Thyroid gland (tissue), 4 donors: ENCODE measurements around the gene IKZF1.

Experiments
- POLR2A ChIP-seq, 2 donors: fragments of 450-650 bp; IDR thresholded peaks; one replicate each; pipeline ENCODE4 v1.6.1; 2017; ENCODE audit warnings: antibody characterized with exemption in 2 of 2, mild to moderate bottlenecking in 2 of 2, moderate library complexity in 1 of 2
- TF ChIP-seq, protein P1 (sequence below), 6 experiments: fragments of 200-600 bp in 3 of 6; fragments of 450-650 bp in 3 of 6; sonication (generic) in 3 of 6; IDR thresholded peaks; one replicate each; pipeline ENCODE4 v1.5.1; 2016 to 2019; ENCODE audit warnings: antibody characterized with exemption in 6 of 6, mild to moderate bottlenecking in 2 of 6, inconsistent platforms in 1 of 6, moderate library complexity in 1 of 6

DNA sequence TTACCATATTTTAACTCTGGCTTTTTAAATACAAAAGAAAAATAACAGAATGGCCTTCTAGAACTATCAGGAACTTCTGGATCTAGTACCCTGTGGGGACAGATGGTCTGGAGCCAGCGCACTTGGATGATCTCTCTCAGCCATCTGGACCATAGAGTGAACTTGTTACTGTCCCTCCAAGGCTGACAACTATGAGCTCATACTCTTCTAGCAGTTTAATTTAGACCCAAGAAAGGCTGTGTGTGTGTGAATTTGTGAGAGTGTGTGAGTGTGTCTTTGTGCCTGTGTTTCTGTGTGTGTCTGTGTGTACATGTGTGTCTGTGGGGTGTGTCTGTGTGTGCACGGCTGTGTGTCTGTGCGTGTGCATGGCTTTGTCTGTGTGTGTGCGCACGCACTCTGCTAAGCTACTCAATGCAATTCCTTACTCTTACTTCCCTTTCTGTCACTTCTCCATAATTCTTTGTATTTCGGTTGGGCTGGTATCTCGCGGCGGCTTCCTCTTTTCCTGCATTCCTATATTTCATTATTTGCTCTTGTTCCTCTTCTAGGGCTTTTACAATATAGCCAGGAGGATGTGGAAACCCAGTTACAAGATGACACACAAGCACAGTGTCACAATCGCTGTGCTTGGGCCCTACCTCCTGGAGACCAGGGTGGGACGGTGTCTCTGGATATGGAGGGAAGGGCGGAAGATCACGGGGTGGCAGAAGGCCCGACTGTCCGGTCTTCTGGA is 51.9 kb downstream of the IKZF1 start:
- TF ChIP-seq, protein P1, sequence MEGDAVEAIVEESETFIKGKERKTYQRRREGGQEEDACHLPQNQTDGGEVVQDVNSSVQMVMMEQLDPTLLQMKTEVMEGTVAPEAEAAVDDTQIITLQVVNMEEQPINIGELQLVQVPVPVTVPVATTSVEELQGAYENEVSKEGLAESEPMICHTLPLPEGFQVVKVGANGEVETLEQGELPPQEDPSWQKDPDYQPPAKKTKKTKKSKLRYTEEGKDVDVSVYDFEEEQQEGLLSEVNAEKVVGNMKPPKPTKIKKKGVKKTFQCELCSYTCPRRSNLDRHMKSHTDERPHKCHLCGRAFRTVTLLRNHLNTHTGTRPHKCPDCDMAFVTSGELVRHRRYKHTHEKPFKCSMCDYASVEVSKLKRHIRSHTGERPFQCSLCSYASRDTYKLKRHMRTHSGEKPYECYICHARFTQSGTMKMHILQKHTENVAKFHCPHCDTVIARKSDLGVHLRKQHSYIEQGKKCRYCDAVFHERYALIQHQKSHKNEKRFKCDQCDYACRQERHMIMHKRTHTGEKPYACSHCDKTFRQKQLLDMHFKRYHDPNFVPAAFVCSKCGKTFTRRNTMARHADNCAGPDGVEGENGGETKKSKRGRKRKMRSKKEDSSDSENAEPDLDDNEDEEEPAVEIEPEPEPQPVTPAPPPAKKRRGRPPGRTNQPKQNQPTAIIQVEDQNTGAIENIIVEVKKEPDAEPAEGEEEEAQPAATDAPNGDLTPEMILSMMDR (IDR thresholded peaks at IDR 0.05), result no peak
- no peak for TF ChIP-seq POLR2A (IDR thresholded peaks at IDR 0.05)
